NCI-H2171 treated with DMSO at 0.1 percent for 48 hours (cell line): ENCODE data around the gene MAMSTR.
"Not testable (repeated sequence)": the region's sequence is repeated elsewhere in the genome, so short reads cannot be mapped to it uniquely, and the experiment has no call there.

Experiments
- DNase-seq: peaks from one replicate; lab custom pipeline; 2025; lab: John Stamatoyannopoulos, UW

Gene MAMSTR

DNA sequence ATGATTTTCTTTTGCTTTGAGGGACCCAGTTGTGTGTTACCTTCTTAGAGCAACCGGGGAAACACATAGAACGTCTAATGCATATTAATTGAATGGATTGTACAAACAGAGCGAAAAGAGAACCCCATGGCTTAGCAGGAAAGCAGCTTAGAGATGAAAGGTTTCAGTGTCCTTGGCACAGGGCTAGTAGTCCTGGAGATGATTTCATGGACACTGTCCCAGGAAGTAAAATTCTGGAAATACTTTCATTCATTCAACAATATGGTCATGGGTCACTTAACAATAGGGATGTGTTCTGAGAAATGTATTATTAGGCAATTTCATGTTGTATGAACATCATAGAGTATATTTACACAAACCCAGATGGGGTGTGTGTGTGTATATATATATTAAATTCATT lies 33.4 kb downstream of the MAMSTR start:
- no peak for DNase-seq

DNA sequence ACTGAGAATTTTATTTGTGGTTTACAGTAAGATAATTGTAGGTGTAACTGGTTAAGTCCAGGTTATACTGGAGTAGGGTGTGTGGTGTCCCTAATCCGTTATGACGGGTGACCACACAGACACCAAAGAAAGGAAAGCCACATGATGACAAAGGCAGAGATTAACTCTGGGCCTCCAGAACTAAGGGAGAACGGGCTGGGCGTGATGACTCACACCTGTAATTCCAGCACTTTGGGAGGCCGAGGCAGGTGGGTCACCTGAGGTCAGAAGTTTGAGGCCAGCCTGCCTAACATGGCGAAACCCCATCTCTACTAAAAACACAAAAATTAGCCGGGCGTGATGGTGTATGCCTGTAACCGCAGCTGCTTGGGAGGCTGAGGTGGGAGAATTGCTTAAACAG lies 33.9 kb downstream of the MAMSTR start:
- no peak for DNase-seq

DNA sequence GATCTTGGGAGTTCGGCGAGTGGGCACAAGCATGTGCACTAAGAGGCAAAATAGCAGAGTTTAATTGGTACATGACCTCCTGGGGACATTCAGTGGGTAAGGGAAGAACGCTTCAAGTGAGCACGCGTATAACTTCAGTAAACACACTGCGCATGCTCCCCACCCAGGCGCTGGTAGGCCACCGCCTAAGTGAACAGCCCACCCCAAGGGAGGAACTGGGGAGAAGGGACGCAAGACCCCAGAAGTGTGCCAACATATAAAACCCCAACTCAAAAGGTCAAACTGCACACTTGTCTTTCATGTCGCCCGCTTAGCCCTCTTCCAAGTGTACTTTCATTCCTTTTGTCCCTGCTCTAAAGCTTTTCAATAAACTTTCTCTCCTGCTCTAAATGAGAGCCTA lies 36.2 kb downstream of the MAMSTR start:
- DNase-seq, result no peak

DNA sequence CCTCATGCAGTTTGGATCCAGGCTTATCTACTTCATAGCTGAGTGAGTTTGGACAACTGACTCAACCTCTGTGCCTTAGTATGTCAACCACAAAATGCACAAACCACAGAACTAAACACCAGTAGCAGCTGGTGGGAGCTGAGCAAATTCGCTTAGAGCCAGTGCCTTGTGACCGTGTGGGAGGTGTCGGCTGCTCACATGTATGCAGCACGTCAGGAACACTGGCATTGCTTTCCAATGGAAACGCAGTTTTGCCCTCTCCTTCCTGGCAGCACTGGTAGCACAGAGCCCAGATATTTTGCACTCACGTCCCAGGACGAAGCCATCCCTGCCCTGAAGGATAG lies 38.4 kb downstream of the MAMSTR start:
- no peak for DNase-seq

DNA sequence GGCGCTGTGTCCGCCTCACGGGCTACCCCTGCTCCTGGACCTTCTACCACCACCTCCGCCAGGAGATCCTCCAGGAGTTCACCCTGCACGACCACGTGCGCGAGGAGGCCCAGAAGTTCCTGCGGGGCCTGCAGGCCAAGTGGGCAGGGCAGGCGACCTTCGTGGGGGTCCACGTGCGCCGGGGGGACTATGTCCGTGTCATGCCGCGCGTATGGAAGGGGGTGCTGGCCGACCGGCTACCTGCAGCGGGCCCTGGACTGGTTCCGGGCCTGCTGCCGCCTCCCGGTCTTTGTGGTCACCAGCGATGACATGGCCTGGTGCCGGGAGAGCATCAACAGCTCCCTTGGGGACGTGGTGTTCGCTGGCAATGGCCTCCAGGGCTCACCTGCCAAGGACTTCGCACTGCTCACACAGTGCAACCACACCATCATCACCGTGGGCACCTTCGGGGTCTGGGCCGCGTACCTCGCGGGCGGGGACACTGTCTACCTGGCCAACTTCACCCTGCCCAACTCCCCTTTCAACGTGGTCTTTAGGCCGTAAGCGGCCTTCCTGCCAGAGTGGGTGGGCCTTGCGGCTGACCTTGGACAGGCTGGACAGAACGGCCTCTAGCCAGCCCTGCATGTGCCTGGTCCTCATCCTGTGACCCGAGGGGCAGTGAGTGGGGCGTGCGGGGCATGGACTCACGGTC lies 38.9 kb downstream of the MAMSTR start:
- no peak for DNase-seq

DNA sequence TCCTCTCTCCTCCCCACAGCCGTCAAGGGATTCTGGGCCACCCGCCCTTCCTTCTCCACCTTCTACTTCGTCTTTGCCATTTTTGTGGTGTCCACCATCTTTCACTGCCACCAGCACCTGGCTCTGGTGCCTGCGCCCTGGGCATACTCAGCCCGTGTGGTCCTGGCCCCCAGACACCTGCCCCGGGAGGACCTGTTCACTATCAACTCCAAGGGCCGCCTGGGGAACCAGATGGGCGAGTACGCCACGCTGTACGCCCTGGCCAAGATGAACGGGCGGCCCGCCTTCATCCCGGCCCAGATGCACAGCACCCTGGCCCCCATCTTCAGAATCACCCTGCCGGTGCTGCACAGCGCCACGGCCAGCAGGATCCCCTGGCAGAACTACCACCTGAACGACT lies 39.5 kb downstream of the MAMSTR start:
- DNase-seq, result not testable (repeated sequence)

DNA sequence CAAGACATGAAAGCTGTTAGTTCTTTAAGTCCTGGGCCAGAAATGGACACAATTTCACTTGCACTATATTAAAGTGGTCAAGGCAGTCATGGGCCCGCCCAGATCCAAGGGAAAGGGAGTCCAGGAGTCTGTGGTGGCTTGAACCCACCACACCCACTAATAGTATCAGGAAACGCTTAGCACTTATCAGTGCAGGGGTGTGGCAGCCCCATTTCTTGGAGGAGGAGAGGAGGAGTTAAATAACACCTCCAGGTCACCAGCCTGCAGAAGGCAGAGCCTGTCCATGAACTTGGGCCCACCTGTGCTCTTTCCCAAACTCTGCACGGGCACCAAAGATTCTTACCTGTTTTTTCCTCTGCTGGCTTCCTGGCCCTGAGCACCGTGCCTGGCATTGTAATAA lies 41.3 kb downstream of the MAMSTR start:
- DNase-seq, result no peak

DNA sequence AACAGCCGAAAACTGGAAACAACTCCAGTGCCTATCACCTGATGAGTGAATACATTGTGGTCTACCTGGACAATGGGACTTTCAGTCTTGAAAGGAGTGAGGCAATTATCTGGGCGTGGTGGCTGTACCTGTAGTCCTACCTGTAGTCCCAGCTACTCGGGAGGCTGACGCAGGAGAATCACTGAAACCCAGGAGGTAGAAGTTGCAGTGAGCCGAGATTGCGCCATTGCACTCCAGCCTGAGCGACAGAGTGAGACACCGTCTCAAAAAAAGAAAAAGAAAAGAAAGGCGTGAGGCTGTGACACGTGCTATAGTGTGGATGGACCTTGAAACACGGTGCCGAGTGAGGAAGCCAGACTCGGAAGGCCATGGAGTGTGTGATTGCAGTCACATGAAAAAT lies 42.6 kb downstream of the MAMSTR start:
- DNase-seq, result no peak

DNA sequence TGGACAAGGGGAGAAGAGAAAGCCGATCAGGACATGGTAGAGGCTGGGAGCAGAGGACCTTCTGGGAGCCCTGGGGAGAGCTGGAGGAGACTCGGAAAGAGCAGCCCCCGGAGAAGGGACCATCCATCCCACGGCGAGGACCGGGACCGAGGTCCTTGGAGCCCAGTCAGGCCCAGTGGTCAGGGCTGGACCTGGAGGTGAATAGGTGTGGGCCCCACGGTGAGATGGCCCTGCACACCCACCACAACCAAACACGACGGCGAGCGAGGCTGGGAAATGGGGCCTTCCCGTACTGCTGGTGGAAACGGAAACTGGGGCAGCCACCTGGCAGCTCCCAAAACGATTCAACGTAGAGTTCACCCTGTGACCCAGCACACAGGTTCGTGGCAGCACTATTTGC lies 43.0 kb downstream of the MAMSTR start:
- no peak for DNase-seq

DNA sequence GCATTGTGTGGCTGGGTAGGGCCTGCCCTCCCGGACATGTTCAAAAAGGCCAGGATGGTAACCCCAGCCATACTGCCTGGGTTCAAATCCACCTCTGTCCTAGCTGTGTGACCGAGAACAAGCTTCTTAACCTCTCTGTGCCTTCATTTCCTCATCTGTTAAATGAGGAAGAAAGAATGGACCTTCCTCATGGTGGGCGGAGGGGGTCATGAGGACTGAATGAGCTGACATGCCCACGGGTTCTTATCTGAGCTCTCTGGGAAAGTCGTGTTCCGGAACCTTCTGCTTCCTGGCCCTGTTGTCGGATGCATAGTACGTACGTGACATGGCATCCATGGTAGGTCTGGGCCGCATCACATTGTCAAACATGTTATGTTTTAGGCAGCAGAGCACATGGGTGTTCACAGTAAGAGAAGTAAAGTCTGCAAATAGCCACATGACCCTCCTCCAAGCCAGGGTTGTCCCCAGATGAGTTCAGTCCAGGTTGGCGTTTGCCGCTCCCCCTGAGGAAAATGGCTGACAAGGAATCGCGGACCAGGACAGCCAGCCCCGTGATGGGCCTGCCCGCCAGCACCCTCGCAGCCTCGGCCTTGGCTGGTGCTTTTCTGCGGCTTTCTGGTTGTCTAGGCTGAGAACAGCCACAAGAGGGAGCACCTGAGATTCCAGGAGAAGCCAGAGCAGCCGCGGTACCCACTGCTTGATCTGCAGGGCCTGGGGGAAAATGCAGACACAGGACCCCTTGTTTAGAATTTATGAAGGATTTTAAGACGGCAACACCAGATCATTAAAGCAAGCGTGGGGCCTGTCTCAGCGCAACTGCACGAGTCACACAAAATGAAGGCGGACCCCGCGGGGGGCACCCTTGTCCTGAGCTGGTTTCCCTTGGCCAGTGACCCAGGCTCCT lies 44.4 kb downstream of the MAMSTR start:
- peak; percentile 92 for DNase-seq

DNA sequence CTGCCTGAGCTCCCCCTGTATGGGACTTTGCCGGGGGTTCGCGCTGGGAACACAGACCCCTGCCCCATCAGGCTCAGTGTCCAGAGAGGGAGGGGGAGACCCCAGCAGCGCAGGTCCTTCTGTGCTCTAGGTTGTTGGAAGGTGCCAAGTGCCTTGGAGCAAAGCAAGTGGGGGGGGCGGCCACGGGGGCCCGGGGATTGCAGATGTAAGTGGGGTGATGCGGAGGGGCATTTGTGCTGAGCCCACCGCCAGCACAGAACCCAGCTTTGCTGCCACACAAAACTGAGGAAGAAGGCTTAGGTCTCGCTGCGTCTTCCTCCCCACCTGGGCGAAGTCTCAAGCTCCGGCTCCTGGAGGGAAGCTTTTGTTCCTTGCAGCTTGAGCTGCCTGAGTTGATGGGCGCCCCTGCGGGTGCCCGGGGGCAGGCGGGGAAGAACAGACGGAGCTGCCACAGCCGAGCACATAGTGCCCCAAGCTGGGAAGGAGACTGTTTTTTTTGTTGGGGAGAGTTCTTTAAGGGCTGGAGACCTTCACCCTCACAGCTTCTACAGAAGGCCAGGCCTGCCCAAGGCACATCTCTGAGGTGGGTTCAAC lies 45.2 kb downstream of the MAMSTR start:
- DNase-seq, result no peak

DNA sequence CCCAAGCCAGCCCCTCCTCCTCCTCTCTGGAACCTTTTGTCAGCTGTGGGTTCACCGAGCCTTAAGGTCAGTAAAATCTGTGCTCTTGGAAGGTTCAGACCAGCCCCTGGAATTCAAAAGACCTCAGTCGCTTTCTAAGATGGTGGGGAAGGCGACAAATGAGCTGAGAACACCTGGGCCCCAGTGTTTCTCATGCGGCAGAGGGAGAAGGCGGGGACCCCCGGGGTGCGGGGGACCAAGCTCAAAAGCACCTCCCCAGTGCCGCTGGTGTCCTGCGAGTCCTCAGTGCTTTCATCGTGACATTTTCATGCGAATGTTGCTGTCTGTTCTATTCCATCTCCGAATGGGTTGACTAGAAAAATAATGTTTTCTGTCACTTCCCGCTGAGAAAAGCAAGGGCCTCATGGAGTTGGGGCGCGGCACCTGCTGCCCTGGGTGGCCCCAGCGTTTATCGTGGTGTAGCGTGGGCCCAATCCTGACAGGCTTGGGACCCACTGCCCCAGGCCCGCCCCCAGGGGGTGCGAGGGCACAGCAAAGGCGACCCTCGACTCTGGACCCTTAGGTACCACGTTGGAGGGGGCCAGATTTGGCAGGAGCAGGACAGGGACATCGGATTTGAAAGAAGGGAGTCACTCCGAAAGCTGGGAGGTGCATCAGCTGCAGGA lies 46.0 kb downstream of the MAMSTR start:
- no peak for DNase-seq

DNA sequence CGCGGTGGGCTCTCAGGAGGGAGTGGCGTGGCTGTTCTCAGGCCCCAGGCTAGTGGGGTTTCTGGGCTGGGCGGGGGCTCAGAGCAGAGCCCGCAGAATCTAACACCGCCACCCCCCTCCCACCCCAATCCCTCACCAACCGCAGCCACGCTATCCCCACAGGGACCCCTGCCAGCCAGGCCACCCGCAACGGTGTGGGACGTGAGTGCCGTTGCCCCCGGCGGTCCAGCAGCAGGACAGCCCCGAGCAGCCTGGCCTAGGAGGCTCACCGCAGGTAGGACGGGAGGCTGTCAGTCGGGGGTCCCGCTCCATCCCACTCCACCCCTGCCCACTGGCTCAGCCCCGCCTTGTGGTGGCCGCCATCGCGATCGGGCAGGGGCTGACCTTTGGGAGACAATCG lies 46.5 kb downstream of the MAMSTR start, which contains the start of gene NTN5:
Gene NTN5, minus strand, starts transcription at position 24 of the 400 bp plus-strand sequence. CDS start 2,031 bp downstream, outside the sequence.
- DNase-seq, result no peak

DNA sequence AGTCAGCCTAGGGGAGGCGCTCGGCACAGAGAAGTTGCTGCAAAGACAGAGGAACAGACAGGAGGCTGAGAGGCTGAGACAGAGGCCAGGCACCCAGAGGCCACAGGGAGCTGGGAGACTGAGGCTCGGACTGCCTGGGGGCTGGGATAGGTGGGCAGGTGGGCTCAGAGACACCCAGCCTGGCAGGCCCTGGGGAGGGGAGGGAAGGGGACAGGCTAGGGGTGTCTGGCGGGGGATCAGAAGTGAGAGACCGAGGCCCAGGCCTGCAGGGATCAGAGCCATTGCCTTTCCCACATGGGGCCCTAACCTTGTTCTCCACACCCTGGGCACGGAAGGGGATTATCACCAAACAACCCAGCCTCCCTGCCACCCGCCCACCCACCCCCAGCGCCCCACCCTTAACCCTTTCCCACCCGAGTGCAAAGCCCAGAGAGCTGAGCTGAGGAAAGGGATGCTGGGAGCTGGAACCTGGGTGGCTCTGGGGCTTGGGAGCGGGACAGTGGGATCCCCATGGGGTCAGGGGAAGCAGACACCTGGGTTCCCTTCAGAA lies 48.0 kb downstream of the MAMSTR start:
- peak; percentile 84 for DNase-seq

DNA sequence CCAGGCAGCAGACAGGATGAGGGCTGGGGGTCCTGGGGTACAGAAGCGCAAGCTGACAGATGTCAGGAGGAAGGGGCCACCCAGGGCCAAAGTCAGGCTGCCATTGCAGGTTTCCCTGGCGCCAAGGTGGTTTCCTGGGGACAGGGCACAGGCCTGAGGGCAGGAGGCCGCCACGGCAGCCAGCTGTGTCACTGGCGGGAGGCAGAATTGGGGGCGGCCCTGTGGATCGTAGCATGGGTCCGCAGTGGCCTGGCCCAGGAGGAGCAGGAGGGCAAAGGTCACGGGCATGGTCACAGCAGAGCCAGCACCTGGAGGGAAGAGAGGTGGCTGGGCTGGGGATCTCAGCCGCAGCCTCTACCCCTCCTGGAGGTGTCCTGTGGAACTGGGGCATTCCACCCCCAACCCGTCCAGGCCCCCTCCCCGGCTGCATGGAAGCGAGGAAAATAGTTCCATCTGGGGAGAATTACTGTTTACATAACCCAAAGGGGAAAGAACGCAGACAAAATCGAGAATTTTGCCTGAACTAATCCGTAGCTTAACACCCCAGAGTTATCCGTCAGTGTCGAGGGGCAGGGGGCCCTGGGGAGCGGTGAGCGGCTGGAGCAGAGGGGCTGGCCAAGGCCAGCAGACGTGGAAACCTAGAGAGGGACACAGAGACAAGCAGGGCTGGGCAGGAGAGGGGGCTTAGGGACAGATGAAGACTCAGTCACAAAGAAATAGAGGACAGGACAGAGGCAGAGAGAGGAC lies 48.7 kb downstream of the MAMSTR start:
- DNase-seq, result no peak

DNA sequence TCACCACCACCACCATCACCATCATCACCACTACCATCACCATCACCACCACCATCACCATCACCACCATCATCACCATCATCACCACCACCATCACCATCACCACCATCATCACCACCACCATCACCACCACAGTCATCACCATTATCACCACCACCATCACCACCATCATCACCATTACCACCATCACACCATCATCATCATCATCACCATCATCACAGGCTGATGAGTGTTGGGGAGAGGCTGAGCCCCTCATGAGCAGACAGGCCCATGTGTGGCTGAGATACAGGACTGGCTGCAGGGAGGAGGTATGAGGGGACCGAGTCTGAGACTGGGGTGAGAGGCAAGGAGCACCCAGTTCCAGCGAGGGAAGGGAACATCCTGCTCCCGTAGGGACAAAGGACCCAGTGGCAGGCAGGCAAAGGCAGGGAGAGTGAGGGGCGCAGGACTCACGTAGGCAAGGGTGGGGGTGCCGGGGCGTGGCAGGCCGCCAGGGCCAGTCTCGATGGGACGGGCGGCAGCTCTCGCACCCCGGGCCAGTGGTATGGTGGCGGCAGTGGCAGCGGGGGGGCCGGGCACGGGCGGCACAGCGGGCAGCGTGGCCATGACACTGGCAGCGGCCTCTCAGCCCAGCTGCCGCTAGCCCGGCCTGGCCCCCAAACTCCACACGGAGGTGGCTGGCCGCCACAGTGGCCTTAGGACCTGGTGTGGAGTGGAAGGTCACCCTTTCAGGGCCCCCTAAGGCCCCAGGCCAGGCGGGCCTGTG lies 49.4 kb downstream of the MAMSTR start:
- no peak for DNase-seq

DNA sequence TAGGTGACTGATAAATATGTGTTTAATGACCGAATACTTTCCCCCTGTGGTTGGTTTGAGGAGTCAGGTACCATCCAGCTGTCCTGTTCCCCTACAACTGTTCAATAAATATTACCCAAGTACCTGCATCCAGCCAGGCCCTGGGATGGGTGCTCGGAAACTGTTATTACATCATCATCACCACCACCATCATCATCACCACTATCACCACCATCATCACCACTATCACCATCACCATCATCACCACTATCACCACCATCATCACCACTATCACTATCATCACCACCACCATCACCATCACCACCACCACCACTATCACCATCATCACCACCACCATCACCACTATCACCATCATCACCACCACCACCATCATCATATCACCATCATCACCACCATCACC lies 50.8 kb downstream of the MAMSTR start:
- no peak for DNase-seq

DNA sequence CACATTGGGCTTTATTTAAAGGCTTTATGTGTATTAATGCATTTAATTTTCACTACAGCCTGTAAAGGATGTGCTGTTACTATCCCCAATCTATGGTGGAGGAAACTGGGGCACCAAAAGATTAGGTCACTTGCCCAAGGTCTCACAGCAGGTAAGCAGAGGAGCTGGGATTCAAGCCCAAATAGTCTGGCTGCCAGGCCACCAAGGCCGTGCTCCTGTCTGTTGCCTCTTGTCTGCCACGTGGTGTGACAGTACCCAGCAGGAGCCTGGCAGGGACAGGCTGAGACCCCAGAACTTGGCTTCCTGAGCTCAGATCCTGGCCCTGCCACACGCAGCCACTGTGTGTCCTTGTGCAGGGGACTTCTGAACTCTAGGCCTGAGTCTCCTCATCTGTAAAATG lies 51.2 kb downstream of the MAMSTR start:
- DNase-seq, result no peak

DNA sequence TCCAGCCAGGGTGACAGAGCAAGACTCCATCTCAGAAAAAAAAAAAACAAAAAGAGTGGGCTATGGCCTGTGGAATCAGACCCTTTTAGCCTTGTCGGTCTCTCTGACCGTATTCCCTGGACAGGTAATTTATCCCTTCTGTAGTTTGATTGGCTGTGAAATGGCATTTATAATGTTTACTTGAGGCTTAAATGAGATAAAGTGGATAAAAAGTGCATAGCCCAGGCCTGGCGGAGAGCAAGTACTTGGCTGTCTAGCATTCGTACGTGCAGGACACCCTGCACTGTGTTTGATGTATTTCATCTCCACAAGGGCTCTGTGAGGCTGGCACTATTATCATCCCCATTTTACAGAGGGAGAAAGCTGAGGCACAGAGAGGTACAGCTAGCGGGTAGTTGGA lies 53.7 kb downstream of the MAMSTR start:
- DNase-seq, result no peak

DNA sequence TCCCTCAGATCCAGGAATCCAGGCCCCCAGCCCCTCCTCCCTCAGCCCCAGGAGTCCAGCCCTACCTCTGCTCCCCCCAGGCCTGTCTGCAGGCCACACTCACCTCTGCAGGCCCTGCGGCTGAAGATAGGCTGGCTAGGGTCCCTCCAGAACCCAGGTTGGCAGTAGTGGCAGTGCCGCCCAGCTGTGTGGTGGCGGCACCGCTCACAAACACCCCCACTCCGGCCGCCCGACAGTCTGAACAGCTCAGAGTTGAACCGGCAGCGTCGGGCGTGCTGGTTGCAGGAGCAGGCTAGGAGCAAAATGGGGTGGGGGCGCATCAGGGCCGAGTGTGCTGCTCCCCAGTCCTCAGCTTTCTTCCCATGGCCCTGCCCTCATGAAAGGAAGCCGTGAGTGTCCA lies 55.0 kb downstream of the MAMSTR start:
- no peak for DNase-seq

DNA sequence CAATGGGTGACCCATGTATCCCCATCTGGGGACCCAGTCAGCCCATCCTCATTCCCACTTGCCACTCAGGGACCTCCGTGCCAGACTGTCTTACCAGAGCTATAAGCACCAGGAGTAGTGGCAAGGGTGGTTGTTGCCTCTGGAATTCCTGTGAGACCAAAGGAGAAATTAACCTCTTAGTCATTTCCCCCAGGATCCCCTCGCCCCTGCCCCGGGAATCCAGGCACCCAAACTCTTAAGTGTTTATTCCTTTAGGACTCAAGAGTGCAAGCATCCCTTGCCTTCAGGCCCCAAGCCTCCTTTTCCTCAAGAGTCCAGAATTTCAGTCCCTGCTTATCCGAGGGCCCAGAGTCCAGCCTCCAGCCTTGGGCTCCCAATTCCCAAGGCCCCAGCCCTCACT lies 55.9 kb downstream of the MAMSTR start:
- DNase-seq, result no peak
